Osteoblast (primary cell): ENCODE data around the gene TPRG1L. TPM values are rescaled to one million over a fixed set of nuclear protein-coding genes. Genes with fewer than 3 reads are reported as not detected.

Source experiments
- DNase-seq: peaks from one replicate; pipeline ENCODE4 v3.0.0; 2011; ENCODE audit warnings: low spot score, mixed read lengths; ENCODE audit not compliant: insufficient read length; ENCODE audit errors: missing footprints
- H2AFZ ChIP-seq: 2 replicates; pipeline ENCODE4 v1.6.0; 2011; ENCODE audit warnings: mild to moderate bottlenecking, low read length
- H3K27ac ChIP-seq: 2 replicates; pipeline ENCODE4 v1.5.1; 2011; ENCODE audit warnings: mild to moderate bottlenecking, low read depth, low read length, moderate library complexity
- H3K27me3 ChIP-seq: 2 replicates; pipeline ENCODE4 v1.6.0; 2012; ENCODE audit warnings: mild to moderate bottlenecking, control low read depth, inconsistent platforms, low read length, moderate library complexity; ENCODE audit not compliant: insufficient read depth
- H3K36me3 ChIP-seq: 2 replicates; pipeline ENCODE4 v1.5.1; 2011; ENCODE audit warnings: mild to moderate bottlenecking, low read length, control low read depth, moderate library complexity; ENCODE audit not compliant: insufficient read depth
- H3K4me1 ChIP-seq: 2 replicates; pipeline ENCODE4 v1.5.1; 2011; ENCODE audit warnings: mild to moderate bottlenecking, low read length, control low read depth, moderate library complexity; ENCODE audit not compliant: insufficient read depth
- H3K4me2 ChIP-seq: 2 replicates; pipeline ENCODE4 v1.6.0; 2011; ENCODE audit warnings: mild to moderate bottlenecking, low read length; ENCODE audit not compliant: insufficient read depth
- H3K4me3 ChIP-seq: fragments of 200-600 bp; sonication (generic); 3 replicates; pipeline ENCODE4 v1.5.1; 2012; ENCODE audit warnings: mild to moderate bottlenecking, low read length, inconsistent platforms; ENCODE audit not compliant: insufficient read depth
- H3K79me2 ChIP-seq: 2 replicates; pipeline ENCODE4 v1.6.0; 2012; ENCODE audit warnings: mild to moderate bottlenecking, low read length, control low read depth, inconsistent platforms; ENCODE audit not compliant: insufficient read depth
- H3K9me3 ChIP-seq: 2 replicates; pipeline ENCODE4 v1.5.1; 2011; ENCODE audit warnings: low read depth, low read length, control low read depth
- H4K20me1 ChIP-seq: 2 replicates; pipeline ENCODE4 v1.6.0; 2012; ENCODE audit warnings: mild to moderate bottlenecking, low read length, control low read depth; ENCODE audit not compliant: insufficient read depth
- CTCF ChIP-seq: IDR thresholded peaks from 2 replicates; pipeline ENCODE4 v1.5.1; 2011; ENCODE audit warnings: mild to moderate bottlenecking, low read depth, low read length, moderate library complexity; ENCODE audit errors: extremely low read depth
- total RNA-seq: library from RNA; depleted of rRNA; stranded (reverse); fragments of >200 nt; gene quantifications from 2 replicates; pipeline ENCODE4 v1.2.3, GENCODE V29; 2012

Gene TPRG1L
- total RNA-seq, 1 donor, result 35.8 TPM

- DNase-seq, result peak; percentile 45
- no peaks in the 10 kb centered on the region for H4K20me1 ChIP-seq
- no peak overlapping the region for H3K27ac ChIP-seq
- no peak overlapping the region for H3K4me3 ChIP-seq
- no peak for TF ChIP-seq CTCF
- no peaks in the 10 kb centered on the region for H3K79me2 ChIP-seq
- no peaks in the 10 kb centered on the region for H3K9me3 ChIP-seq
- H3K4me1 ChIP-seq, result no peaks in the 10 kb centered on the region
- no peak overlapping the region for H3K4me2 ChIP-seq
- no peak overlapping the region for H2AFZ ChIP-seq
- H3K27me3 ChIP-seq, result no peaks in the 10 kb centered on the region
- H3K36me3 ChIP-seq, result peaks cover 39% of the 10 kb centered on the region
Measured at GRCh38 chr1:3641046-3641760, 16.4 kb downstream of the TPRG1L start.

- Histone ChIP-seq H3K36me3 (peaks cover 38% of the 10 kb centered on the region), H3K4me2 (no peak overlapping the region), H3K27ac (no peak overlapping the region), H2AFZ (no peak overlapping the region), H3K4me3 (no peak overlapping the region), H3K4me1 (no peaks in the 10 kb centered on the region), H4K20me1 (no peaks in the 10 kb centered on the region), H3K27me3 (no peaks in the 10 kb centered on the region), H3K9me3 (no peaks in the 10 kb centered on the region), H3K79me2 (no peaks in the 10 kb centered on the region)
- no peak for DNase-seq
- TF ChIP-seq CTCF, result no peak
Measured at GRCh38 chr1:3641816-3642215, 17.0 kb downstream of the TPRG1L start.

DNA sequence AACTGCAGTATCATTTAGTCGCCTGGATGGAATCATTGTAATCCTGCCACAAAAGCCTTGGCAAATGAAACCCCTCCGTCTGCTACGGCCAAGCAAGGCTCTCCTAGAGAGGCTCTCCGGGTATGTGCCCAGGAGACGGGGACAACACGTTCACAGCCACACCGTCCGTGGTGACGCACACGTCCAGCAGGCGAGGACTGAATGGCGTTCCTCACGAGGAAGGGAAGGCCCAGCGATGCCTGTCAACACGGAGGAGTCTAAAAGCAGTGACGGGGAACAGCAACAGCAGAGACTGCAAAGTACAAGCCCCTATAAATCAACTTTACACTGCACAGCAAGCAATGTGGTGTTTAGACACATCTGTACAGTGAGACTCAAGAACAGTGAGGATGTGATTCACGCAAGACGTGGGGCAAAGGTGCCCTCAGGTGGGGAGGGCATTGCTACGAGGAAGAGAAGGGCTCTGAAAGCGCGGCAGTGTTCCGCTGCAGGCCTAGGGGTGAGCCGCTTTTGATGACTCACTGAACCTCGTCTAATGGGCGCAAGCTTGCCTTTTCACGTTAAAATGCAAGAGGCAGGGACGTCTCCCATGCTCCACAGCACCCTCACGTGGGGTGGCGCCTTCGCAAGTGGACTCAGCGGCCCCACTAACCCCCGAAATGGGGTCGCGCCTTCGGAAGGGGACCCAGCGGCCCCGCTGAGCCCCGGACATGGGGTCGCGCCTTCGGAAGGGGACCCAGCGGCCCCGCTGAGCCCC lies 18.3 kb downstream of the TPRG1L start:
- no peak for TF ChIP-seq CTCF
- H3K79me2 ChIP-seq, result no peaks in the 10 kb centered on the region
- no peak overlapping the region for H3K27ac ChIP-seq
- no peak overlapping the region for H3K4me2 ChIP-seq
- no peak overlapping the region for H3K4me3 ChIP-seq
- H3K36me3 ChIP-seq, result peaks cover 33% of the 10 kb centered on the region
- no peaks in the 10 kb centered on the region for H3K9me3 ChIP-seq
- no peaks in the 10 kb centered on the region for H3K27me3 ChIP-seq
- DNase-seq, result peak; percentile 73
- no peaks in the 10 kb centered on the region for H3K4me1 ChIP-seq
- no peak overlapping the region for H2AFZ ChIP-seq
- H4K20me1 ChIP-seq, result no peaks in the 10 kb centered on the region

DNA sequence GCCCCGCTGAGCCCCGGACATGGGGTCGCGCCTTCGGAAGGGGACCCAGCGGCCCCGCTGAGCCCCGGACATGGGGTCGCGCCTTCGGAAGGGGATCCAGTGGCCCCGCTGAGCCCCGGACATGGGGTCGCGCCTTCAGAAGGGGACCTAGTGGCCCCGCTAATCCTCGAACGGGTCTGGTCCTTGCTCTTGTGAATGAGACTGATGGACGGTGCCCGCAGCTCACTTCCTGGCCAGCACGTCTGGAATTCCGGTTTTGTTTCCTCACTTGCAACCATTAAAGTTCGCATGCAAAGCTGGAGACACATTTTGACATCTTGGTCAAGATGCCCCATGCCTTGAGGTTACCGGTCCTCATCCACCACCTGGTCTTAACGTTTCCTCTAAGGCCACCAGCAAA lies 19.5 kb downstream of the TPRG1L start:
- H3K79me2 ChIP-seq, result peaks cover 1% of the 10 kb centered on the region
- DNase-seq, result peak; percentile 86
- H3K4me2 ChIP-seq, result no peak overlapping the region
- TF ChIP-seq CTCF, result no peak
- H3K27me3 ChIP-seq, result no peaks in the 10 kb centered on the region
- no peak overlapping the region for H3K27ac ChIP-seq
- no peak overlapping the region for H2AFZ ChIP-seq
- H3K4me3 ChIP-seq, result no peak overlapping the region
- H3K4me1 ChIP-seq, result peaks cover 5% of the 10 kb centered on the region
- H3K9me3 ChIP-seq, result no peaks in the 10 kb centered on the region
- H3K36me3 ChIP-seq, result peaks cover 23% of the 10 kb centered on the region
- H4K20me1 ChIP-seq, result no peaks in the 10 kb centered on the region
